HG03097 (cell line): Measurements from ENCODE around the gene CFAP97D1.
"Not testable (repeated sequence)": the region's sequence is repeated elsewhere in the genome, so short reads cannot be mapped to it uniquely, and the experiment has no call there.

Experiments used
- ATAC-seq: cut with Tn5 transposase; IDR thresholded peaks from one replicate; pipeline ENCODE4 v1.9.1; 2021; ENCODE audit not compliant: unreplicated experiment, low FRiP score

The CFAP97D1 gene

GRCh38 chr17:43790311-43790940 lies 10.2 kb downstream of the CFAP97D1 start:
- no peak for ATAC-seq

GRCh38 chr17:43791589-43791988 lies 11.4 kb downstream of the CFAP97D1 start:
- ATAC-seq: no peak

- ATAC-seq: not testable (repeated sequence)
These were observed 12.4 kb downstream of the CFAP97D1 start for GRCh38 chr17:43792668-43793067.

GRCh38 chr17:43798024-43798423 lies 17.8 kb downstream of the CFAP97D1 start:
- ATAC-seq: not testable (repeated sequence)

- no peak for ATAC-seq
These were observed 18.8 kb downstream of the CFAP97D1 start for GRCh38 chr17:43799047-43799446.

GRCh38 chr17:43800736-43801135 lies 20.5 kb downstream of the CFAP97D1 start:
- no peak for ATAC-seq

- no peak for ATAC-seq
These were observed 21.6 kb downstream of the CFAP97D1 start for GRCh38 chr17:43801844-43802243.

GRCh38 chr17:43803758-43804157 lies 23.5 kb downstream of the CFAP97D1 start:
- ATAC-seq: no peak

GRCh38 chr17:43805117-43805516 lies 24.9 kb downstream of the CFAP97D1 start:
- ATAC-seq: no peak

- no peak for ATAC-seq
These were observed 27.8 kb downstream of the CFAP97D1 start for GRCh38 chr17:43808076-43808475.

GRCh38 chr17:43809121-43809520 lies 28.9 kb downstream of the CFAP97D1 start:
- no peak for ATAC-seq

- no peak for ATAC-seq
These were observed 30.0 kb downstream of the CFAP97D1 start for GRCh38 chr17:43810226-43810715.

- ATAC-seq: no peak
These were observed 30.6 kb downstream of the CFAP97D1 start for GRCh38 chr17:43810823-43811222.

GRCh38 chr17:43812396-43813265 lies 32.4 kb downstream of the CFAP97D1 start:
- ATAC-seq: no peak

GRCh38 chr17:43813386-43813785 lies 33.2 kb downstream of the CFAP97D1 start:
- ATAC-seq: no peak

- ATAC-seq: no peak
These were observed 33.8 kb downstream of the CFAP97D1 start for GRCh38 chr17:43814026-43814425.

- no peak for ATAC-seq
These were observed 34.5 kb downstream of the CFAP97D1 start for GRCh38 chr17:43814714-43815113.

- no peak for ATAC-seq
These were observed 36.4 kb downstream of the CFAP97D1 start for GRCh38 chr17:43816336-43817320.

GRCh38 chr17:43817826-43818225 lies 37.6 kb downstream of the CFAP97D1 start:
- no peak for ATAC-seq

GRCh38 chr17:43818966-43819365 lies 38.7 kb downstream of the CFAP97D1 start:
- ATAC-seq: no peak

GRCh38 chr17:43820759-43821158 lies 40.5 kb downstream of the CFAP97D1 start:
- ATAC-seq: no peak
